Left lung (tissue), 14 donors: ENCODE measurements around the gene ACVR1B. TPM values are rescaled to one million over a fixed set of nuclear protein-coding genes. Genes with fewer than 3 reads are reported as not detected.

Source experiments
- ATAC-seq: fragments of 200-7000 bp; cut with Tn5 transposase; one replicate; pipeline ENCODE4 v1.9.1; 2020; ENCODE audit warnings: moderate library complexity
- DNase-seq, 4 donors: peaks; one replicate each; pipeline ENCODE4 v3.0.0-alpha.2; 2013 to 2020
- H3K27ac ChIP-seq, 2 donors: fragments of 200-600 bp; sonication (generic) in 1 of 2; one replicate each; pipeline versions ENCODE4 v1.5.0 to v1.8.0; 2020 to 2021
- H3K27me3 ChIP-seq, 2 donors: fragments of 200-600 bp; sonication (generic) in 1 of 2; one replicate each; pipeline versions ENCODE4 v1.5.0 to v1.8.0; 2020 to 2021
- H3K36me3 ChIP-seq, 2 donors: fragments of 200-600 bp; sonication (generic) in 1 of 2; one replicate each; pipeline versions ENCODE4 v1.5.0 to v1.8.0; 2020 to 2021
- H3K4me1 ChIP-seq, 2 donors: fragments of 200-600 bp; one replicate each; pipeline ENCODE4 v1.8.0; 2021
- H3K4me3 ChIP-seq, 2 donors: fragments of 200-600 bp; sonication (generic) in 1 of 2; one replicate each; pipeline versions ENCODE4 v1.5.0 to v1.8.0; 2020 to 2021; ENCODE audit warnings: mild to moderate bottlenecking in 1 of 2
- H3K9me3 ChIP-seq, 2 donors: fragments of 200-600 bp; sonication (generic) in 1 of 2; one replicate each; pipeline versions ENCODE4 v1.5.0 to v1.8.0; 2020 to 2021
- CTCF ChIP-seq, 2 donors: fragments of 200-600 bp; sonication (generic) in 1 of 2; IDR thresholded peaks; one replicate each; pipeline versions ENCODE4 v1.5.0 to v1.8.0; 2021; ENCODE audit warnings: antibody characterized with exemption in 2 of 2
- intact Hi-C, 2 donors: fragments of 100-400 bp; cut with DNase I; formaldehyde crosslinking; loops; one replicate each; pipeline versions ENCODE4 v1.11.2 to v1.14.2; 2022
- long read RNA-seq, 12 donors: library from polyadenylated mRNA in 2 of 12; unstranded in 2 of 12; transcript quantifications; one replicate each; pipeline ENCODE4 v2.0.0 and lab custom pipeline, GENCODE V29; 2019 to 2026
- polyA plus RNA-seq, 6 donors: library from polyadenylated mRNA; unstranded; fragments of 120-200 nt; gene quantifications; one replicate each; pipeline ENCODE4 v1.2.1, GENCODE V29; 2013; ENCODE audit not compliant: insufficient read length in 6 of 6
- total RNA-seq, 2 donors: library from RNA; stranded (reverse); fragmentation: NEBNext Ultra II Directional; extraction: Animal tissue kit (Norgen Biotek cat#: 25700); gene quantifications; one replicate each; pipeline ENCODE4 v1.2.1, GENCODE V29; 2021
- donor health status: DM: no; HTN: yes; CAD: no.
- donor health status: DM: no; HTN: no; CAD: no.

ACVR1B gene
- 10 to 100 TPM; 24.9 to 26.6 TPM for total RNA-seq
- polyA plus RNA-seq = 10 to 100 TPM; 13.2 to 17.8 (median 15.6) TPM
- long read RNA-seq, donor 1, full-length matches to known transcripts = 3 of 3 reads
- long read RNA-seq, donor 1, partial matches to known transcripts = 0 of 3 reads
- long read RNA-seq, donor 1, other reads (novel, unspliced or antisense) = 0 of 3 reads
- long read RNA-seq, donor 2, full-length matches to known transcripts = 5 of 5 reads
- long read RNA-seq, donor 2, partial matches to known transcripts = 0 of 5 reads
- long read RNA-seq, donor 2, other reads (novel, unspliced or antisense) = 0 of 5 reads
- long read RNA-seq, donor 3, full-length matches to known transcripts = 3 of 3 reads
- long read RNA-seq, donor 3, partial matches to known transcripts = 0 of 3 reads
- long read RNA-seq, donor 3, other reads (novel, unspliced or antisense) = 0 of 3 reads
- long read RNA-seq, donor 4, partial matches to known transcripts = 1 of 2 reads
- long read RNA-seq, donor 4, other reads (novel, unspliced or antisense) = 1 of 2 reads
- long read RNA-seq, donor 5, full-length matches to known transcripts = 3 of 3 reads
- long read RNA-seq, donor 5, partial matches to known transcripts = 0 of 3 reads
- long read RNA-seq, donor 5, other reads (novel, unspliced or antisense) = 0 of 3 reads
- long read RNA-seq, donor 6, full-length matches to known transcripts = 1 of 1 reads
- long read RNA-seq, donor 6, partial matches to known transcripts = 0 of 1 reads
- long read RNA-seq, donor 6, other reads (novel, unspliced or antisense) = 0 of 1 reads
- long read RNA-seq, donor 7, full-length matches to known transcripts = 1 of 1 reads
- long read RNA-seq, donor 7, partial matches to known transcripts = 0 of 1 reads
- long read RNA-seq, donor 7, other reads (novel, unspliced or antisense) = 0 of 1 reads
- long read RNA-seq, donor 8, full-length matches to known transcripts = 2 of 2 reads
- long read RNA-seq, donor 8, partial matches to known transcripts = 0 of 2 reads
- long read RNA-seq, donor 8, other reads (novel, unspliced or antisense) = 0 of 2 reads
- long read RNA-seq, donor 9 = 0 reads
- long read RNA-seq, donor 10, partial matches to known transcripts = 2 of 3 reads
- long read RNA-seq, donor 10, other reads (novel, unspliced or antisense) = 1 of 3 reads
- long read RNA-seq, donor 11, full-length matches to known transcripts = 14 of 14 reads
- long read RNA-seq, donor 11, partial matches to known transcripts = 0 of 14 reads
- long read RNA-seq, donor 11, other reads (novel, unspliced or antisense) = 0 of 14 reads
- long read RNA-seq, donor 12, full-length matches to known transcripts = 3 of 3 reads
- long read RNA-seq, donor 12, partial matches to known transcripts = 0 of 3 reads
- long read RNA-seq, donor 12, other reads (novel, unspliced or antisense) = 0 of 3 reads

GRCh38 chr12:51951199-51951842, at the start of gene ACVR1B:
Gene ACVR1B, plus strand, starts transcription at chr12:51951699. Its CDS starts 45 bp downstream, at chr12:51951744.
- H3K4me1 ChIP-seq = peaks cover 32 to 45% of the 10 kb centered on the region in 2 donors

GRCh38 chr12:51901881-51902280, 49.6 kb upstream of the ACVR1B start:
- DNase-seq = no peak
- Histone ChIP-seq H3K27me3 (peaks cover 2 to 12% of the 10 kb centered on the region in 2 donors), H3K9me3 (no peaks in the 10 kb centered on the region), H3K27ac (peak overlapping the region in 1 of 2 donors; percentile 18), H3K4me1 (peaks cover 12 to 42% of the 10 kb centered on the region in 2 donors), H3K4me3 (no peak overlapping the region), H3K36me3 (no peaks in the 10 kb centered on the region)
- no peak for ATAC-seq
- TF ChIP-seq CTCF (IDR thresholded peaks at IDR 0.05) = no peak
- intact Hi-C loops = no loop called here

More at GRCh38 chr12:51951199-51951842, at the start of gene ACVR1B:
- H3K36me3 ChIP-seq = no peaks in the 10 kb centered on the region
- H3K27ac ChIP-seq = peak within 1 kb of the TSS; percentile 92 to 94
- no peaks in the 10 kb centered on the region for H3K9me3 ChIP-seq
- H3K27me3 ChIP-seq = no peaks in the 10 kb centered on the region
- intact Hi-C loops = no loop called here
- DNase-seq = peak; percentile 83 to 98 (median 92)
- TF ChIP-seq CTCF (IDR thresholded peaks at IDR 0.05) = no peak
- peak; percentile 89 for ATAC-seq
- H3K4me3 ChIP-seq = peak within 1 kb of the TSS; percentile 72 to 84

GRCh38 chr12:51904951-51905470, 46.5 kb upstream of the ACVR1B start:
- ATAC-seq = peak; percentile 16
- H3K4me3 ChIP-seq = no peak overlapping the region
- intact Hi-C loops = no loop called here

More at GRCh38 chr12:51904951-51905470, 46.5 kb upstream of the ACVR1B start:
- Histone ChIP-seq H3K9me3 (no peaks in the 10 kb centered on the region), H3K27ac (peak overlapping the region; percentile 87), H3K27me3 (peaks cover 12 to 35% of the 10 kb centered on the region in 2 donors), H3K4me1 (peaks cover 12 to 43% of the 10 kb centered on the region in 2 donors), H3K36me3 (no peaks in the 10 kb centered on the region)
- peak in 1 of 4 donors; percentile 25 for DNase-seq
- TF ChIP-seq CTCF (IDR thresholded peaks at IDR 0.05) = no peak
